GM12891 (cell line): ENCODE measurements around the gene WDR72.

ENCODE experiments used
- PAX5 ChIP-seq: IDR thresholded peaks from 2 replicates; pipeline ENCODE4 v1.6.1; 2011; ENCODE audit warnings: low read length, moderate library complexity, mild to moderate bottlenecking; ENCODE audit not compliant: insufficient read depth, severe bottlenecking
- POLR2A ChIP-seq: IDR thresholded peaks from 2 replicates; pipeline ENCODE4 v1.6.1; 2011; ENCODE audit warnings: low read depth, low read length, control low read depth
- POLR2AphosphoS5 ChIP-seq: IDR thresholded peaks from 2 replicates; pipeline ENCODE4 v1.6.1; 2011; ENCODE audit warnings: low read depth, low read length, control low read depth
- POU2F2 ChIP-seq: IDR thresholded peaks from 2 replicates; pipeline ENCODE4 v1.6.1; 2011; ENCODE audit warnings: low read depth, mild to moderate bottlenecking, control low read depth, low read length, moderate library complexity
- SPI1 ChIP-seq: IDR thresholded peaks from 2 replicates; pipeline ENCODE4 v1.6.1; 2011; ENCODE audit warnings: low read depth, low read length, control low read depth
- TAF1 ChIP-seq: IDR thresholded peaks from 2 replicates; pipeline ENCODE4 v1.6.1; 2011; ENCODE audit warnings: low read depth, low read length, control low read depth

- TF ChIP-seq POLR2A (no peak), TAF1 (no peak), PAX5 (no peak), SPI1 (no peak), POLR2AphosphoS5 (no peak), POU2F2 (no peak)
These were observed 110.5 kb downstream of the WDR72 start for GRCh38 chr15:53648934-53649333.
